Esophagus muscularis mucosa (tissue), 3 donors: ENCODE measurements around the gene AK5.

Experiments
- POLR2A ChIP-seq: fragments of 450-650 bp; IDR thresholded peaks from one replicate; pipeline ENCODE4 v1.6.1; 2017; ENCODE audit warnings: antibody characterized with exemption, moderate library complexity, mild to moderate bottlenecking, low read depth
- POLR2AphosphoS5 ChIP-seq, 2 donors: sonication (generic); formaldehyde crosslinking; IDR thresholded peaks; one replicate each; pipeline ENCODE4 v1.6.1; 2017; ENCODE audit warnings: antibody characterized with exemption in 2 of 2
- TF ChIP-seq, protein P1 (sequence below), 3 experiments: fragments of 200-600 bp in 2 of 3; fragments of 450-650 bp in 1 of 3; sonication (generic) in 2 of 3; IDR thresholded peaks; one replicate each; pipeline ENCODE4 v1.5.1; 2017 to 2019; ENCODE audit warnings: antibody characterized with exemption in 3 of 3, mild to moderate bottlenecking in 2 of 3, moderate library complexity in 1 of 3

- TF ChIP-seq, protein P1, sequence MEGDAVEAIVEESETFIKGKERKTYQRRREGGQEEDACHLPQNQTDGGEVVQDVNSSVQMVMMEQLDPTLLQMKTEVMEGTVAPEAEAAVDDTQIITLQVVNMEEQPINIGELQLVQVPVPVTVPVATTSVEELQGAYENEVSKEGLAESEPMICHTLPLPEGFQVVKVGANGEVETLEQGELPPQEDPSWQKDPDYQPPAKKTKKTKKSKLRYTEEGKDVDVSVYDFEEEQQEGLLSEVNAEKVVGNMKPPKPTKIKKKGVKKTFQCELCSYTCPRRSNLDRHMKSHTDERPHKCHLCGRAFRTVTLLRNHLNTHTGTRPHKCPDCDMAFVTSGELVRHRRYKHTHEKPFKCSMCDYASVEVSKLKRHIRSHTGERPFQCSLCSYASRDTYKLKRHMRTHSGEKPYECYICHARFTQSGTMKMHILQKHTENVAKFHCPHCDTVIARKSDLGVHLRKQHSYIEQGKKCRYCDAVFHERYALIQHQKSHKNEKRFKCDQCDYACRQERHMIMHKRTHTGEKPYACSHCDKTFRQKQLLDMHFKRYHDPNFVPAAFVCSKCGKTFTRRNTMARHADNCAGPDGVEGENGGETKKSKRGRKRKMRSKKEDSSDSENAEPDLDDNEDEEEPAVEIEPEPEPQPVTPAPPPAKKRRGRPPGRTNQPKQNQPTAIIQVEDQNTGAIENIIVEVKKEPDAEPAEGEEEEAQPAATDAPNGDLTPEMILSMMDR (IDR thresholded peaks at IDR 0.05) = no peak
- TF ChIP-seq POLR2A (no peak), POLR2AphosphoS5 (IDR thresholded peaks at IDR 0.05) (no peak)
Measured at GRCh38 chr1:77465922-77466321, 184.1 kb downstream of the AK5 start.
